ENCODE data around the gene ABI1. TPM values are rescaled to one million over a fixed set of nuclear protein-coding genes. Genes with fewer than 3 reads are reported as not detected.

Gene ABI1
- total and polyA plus RNA-seq, 8 donors: 11.7 to 71.0 (median 22.7) TPM

DNA sequence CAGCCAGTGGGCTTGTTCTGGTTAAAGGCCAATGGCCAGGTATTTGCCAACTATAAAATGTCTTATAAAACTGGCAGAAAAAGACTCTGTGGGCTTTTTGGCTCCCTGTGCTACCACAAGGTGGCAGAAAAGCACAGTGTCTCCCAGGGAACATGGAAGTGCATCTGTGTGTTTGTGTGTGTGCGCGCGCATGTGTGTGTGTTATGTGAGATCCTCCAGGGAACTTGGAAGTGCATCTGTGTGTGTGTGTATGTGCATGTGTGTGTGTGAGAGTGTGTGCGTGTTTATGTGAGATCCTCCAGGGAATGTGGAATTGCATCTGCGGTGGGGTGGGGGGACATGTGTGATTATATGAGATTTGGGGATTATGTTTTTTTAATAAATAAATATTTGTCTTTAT, 30.2 kb upstream of the ABI1 start:
- WGBS, 5 donors: 58 to 78% (median 63%) methylated on average over 5 of the region's 5 CpGs
- intact Hi-C loops (cut with DNase I; ENCODE audit: low total_unique reads): no loop called here
- Histone ChIP-seq H3K36me3 (no peaks in the 10 kb centered on the region), H3K27ac (no peak overlapping the region), H3K4me1 (no peaks in the 10 kb centered on the region), H3K27me3 (peaks cover 0 to 4% (median 0%) of the 10 kb centered on the region in 3 donors), H3K4me3 (no peak overlapping the region), H3K9me3 (peaks cover 0 to 7% (median 0%) of the 10 kb centered on the region in 4 donors)
- peak; percentile 45 to 84 for DNase-seq
- TF ChIP-seq CTCF (IDR thresholded peaks at IDR 0.05) (peak in 4 of 7 experiments; percentile 4 to 33 (median 32)), EP300 (IDR thresholded peaks at IDR 0.05) (no peak)

DNA sequence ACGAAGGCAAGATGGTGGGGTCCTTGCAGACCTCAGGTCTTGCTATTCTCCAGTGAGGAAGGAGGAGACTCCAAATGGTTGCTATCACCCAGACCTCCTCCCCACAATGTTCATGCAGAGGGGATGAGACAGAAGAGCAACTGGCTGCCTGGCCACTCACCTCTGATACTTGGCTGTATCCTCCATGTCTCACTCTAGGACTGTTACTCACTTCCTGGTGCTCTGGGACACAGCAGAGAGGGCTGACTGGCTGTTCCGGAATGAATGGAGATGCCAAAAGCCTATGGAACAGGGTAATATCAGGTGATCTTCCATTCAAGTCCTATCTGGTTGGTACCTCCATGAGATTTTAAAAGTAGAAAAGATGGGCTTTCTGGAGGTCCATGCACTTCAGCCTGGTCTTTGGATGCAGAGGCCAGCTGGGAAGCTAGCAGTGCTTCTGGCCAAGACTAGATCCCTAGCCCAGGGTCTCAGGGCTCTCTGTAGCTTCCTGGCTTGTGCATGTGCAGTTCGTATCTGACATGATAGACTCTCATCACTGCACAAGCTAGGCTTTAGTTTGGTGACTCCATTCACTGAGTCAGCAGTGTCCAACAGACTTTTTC, 27.0 kb upstream of the ABI1 start:
- H3K9me3 ChIP-seq: peaks cover 0 to 1% (median 0%) of the 10 kb centered on the region in 4 donors
- no peak for DNase-seq
- H3K4me1 ChIP-seq: no peaks in the 10 kb centered on the region
- H3K27me3 ChIP-seq: peaks cover 0 to 23% (median 3%) of the 10 kb centered on the region in 3 donors
- 56 to 78% (median 76%) methylated on average over 2 to 3 of the region's 3 CpGs for WGBS, 5 donors
- no peak overlapping the region for H3K4me3 ChIP-seq
- H3K27ac ChIP-seq: no peak overlapping the region
- TF ChIP-seq CTCF (IDR thresholded peaks at IDR 0.05) (no peak), POLR2AphosphoS5 (IDR thresholded peaks at IDR 0.05) (no peak), POLR2A (IDR thresholded peaks at IDR 0.05) (no peak), EP300 (IDR thresholded peaks at IDR 0.05) (no peak)
- intact Hi-C loops (cut with DNase I; ENCODE audit: low total_unique reads): loop anchor here (5.0 kb wide), 1 partner anchor 165 kb away; no protein-coding TSS in a partner anchor
- no peaks in the 10 kb centered on the region for H3K36me3 ChIP-seq

GRCh38 chr10:26881600-26882331, 21.0 kb upstream of the ABI1 start:
- H3K27me3 ChIP-seq: peaks cover 0 to 41% (median 3%) of the 10 kb centered on the region in 3 donors
- WGBS, 5 donors: 11 to 16% (median 13%) methylated on average over 10 of the region's 10 CpGs
- DNase-seq: peak in 1 of 2 donors; percentile 82
- H3K4me3 ChIP-seq: no peak overlapping the region
- no peaks in the 10 kb centered on the region for H3K36me3 ChIP-seq
- intact Hi-C loops (cut with DNase I; ENCODE audit: low total_unique reads): no loop called here
- no peak overlapping the region for H3K27ac ChIP-seq
- peaks cover 0 to 5% (median 0%) of the 10 kb centered on the region in 4 donors for H3K4me1 ChIP-seq
- TF ChIP-seq POLR2AphosphoS5 (IDR thresholded peaks at IDR 0.05) (peak in 1 of 3 donors; percentile 18), EP300 (IDR thresholded peaks at IDR 0.05) (no peak), CTCF (IDR thresholded peaks at IDR 0.05) (peak in 4 of 7 experiments; percentile 34 to 73 (median 58)), POLR2A (IDR thresholded peaks at IDR 0.05) (no peak)
- no peaks in the 10 kb centered on the region for H3K9me3 ChIP-seq

DNA sequence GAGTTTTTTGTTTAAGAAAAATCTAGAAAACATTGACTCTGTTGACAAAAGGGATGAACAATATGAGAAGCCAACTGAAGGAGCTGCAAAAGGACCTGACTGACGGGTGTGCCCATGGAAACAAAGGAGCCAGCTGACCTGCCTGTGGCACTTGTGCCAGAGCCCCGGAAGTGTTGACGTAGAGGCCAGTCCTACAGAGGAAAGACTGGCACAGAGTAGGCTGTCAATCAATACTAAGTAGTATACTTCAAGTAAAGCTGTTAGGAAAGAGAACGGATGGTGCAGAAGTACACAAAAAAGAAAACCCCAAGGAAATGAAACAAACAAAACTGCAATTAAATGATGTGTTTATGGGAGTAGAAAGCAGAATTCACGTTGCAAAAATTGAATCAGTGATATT, 19.0 kb upstream of the ABI1 start:
- DNase-seq: peak; percentile 61 to 68
- no peaks in the 10 kb centered on the region for H3K9me3 ChIP-seq
- peaks cover 0 to 41% (median 3%) of the 10 kb centered on the region in 3 donors for H3K27me3 ChIP-seq
- no peak for TF ChIP-seq CTCF (IDR thresholded peaks at IDR 0.05)
- TF ChIP-seq POLR2AphosphoS5 (IDR thresholded peaks at IDR 0.05): no peak
- no peak for TF ChIP-seq EP300 (IDR thresholded peaks at IDR 0.05)
- TF ChIP-seq POLR2A (IDR thresholded peaks at IDR 0.05): no peak
- intact Hi-C loops (cut with DNase I; ENCODE audit: low total_unique reads): no loop called here
- H3K36me3 ChIP-seq: no peaks in the 10 kb centered on the region
- 17 to 29% (median 27%) methylated on average over 5 of the region's 5 CpGs for WGBS, 5 donors
- H3K4me1 ChIP-seq: peaks cover 0 to 5% (median 0%) of the 10 kb centered on the region in 4 donors
- no peak overlapping the region for H3K4me3 ChIP-seq
- H3K27ac ChIP-seq: no peak overlapping the region
